ENCODE data around the gene OR2M3. TPM values are rescaled to one million over a fixed set of nuclear protein-coding genes. Genes with fewer than 3 reads are reported as not detected.

OR2M3 gene
- polyA plus RNA-seq, 1 experiment: not detected

DNA sequence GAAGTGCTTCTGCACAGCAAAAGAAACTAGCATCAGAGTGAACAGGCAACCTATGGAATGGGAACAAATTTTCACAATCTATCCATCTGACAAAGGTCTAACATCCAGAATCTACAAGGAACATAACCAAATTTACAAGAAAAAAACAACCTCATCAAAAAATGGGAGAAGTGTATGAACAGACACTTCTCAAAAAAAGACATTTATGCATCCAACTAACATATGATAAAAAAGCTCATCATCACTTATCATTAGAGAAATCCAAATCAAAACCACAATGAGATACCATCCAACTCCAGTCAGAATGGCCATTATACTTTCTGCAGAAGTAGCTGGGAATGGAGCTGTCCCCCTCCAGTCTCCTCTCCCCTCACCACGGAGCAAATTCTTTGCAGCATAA is 2.9 kb upstream of the OR2M3 start:
- Histone ChIP-seq H3K4me3 (ENCODE audit: low read depth, low read length) (no peak overlapping the region), H3K9me3 (ENCODE audit: control insufficient read depth, insufficient read depth, low read length) (peaks cover 10% of the 10 kb centered on the region), H3K27me3 (ENCODE audit: control insufficient read depth, insufficient read depth, low read length) (no peaks in the 10 kb centered on the region), H3K27ac (ENCODE audit: low read depth, low read length) (no peak overlapping the region)
- DNase-seq (ENCODE audit: low read depth, low spot score): no peak
- TF ChIP-seq, protein P1, sequence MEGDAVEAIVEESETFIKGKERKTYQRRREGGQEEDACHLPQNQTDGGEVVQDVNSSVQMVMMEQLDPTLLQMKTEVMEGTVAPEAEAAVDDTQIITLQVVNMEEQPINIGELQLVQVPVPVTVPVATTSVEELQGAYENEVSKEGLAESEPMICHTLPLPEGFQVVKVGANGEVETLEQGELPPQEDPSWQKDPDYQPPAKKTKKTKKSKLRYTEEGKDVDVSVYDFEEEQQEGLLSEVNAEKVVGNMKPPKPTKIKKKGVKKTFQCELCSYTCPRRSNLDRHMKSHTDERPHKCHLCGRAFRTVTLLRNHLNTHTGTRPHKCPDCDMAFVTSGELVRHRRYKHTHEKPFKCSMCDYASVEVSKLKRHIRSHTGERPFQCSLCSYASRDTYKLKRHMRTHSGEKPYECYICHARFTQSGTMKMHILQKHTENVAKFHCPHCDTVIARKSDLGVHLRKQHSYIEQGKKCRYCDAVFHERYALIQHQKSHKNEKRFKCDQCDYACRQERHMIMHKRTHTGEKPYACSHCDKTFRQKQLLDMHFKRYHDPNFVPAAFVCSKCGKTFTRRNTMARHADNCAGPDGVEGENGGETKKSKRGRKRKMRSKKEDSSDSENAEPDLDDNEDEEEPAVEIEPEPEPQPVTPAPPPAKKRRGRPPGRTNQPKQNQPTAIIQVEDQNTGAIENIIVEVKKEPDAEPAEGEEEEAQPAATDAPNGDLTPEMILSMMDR (IDR thresholded peaks at IDR 0.05; ENCODE audit: low read depth, low read length): no peak
- ChIA-PET CTCF (no interaction called here), POLR2A (no interaction called here)

DNA sequence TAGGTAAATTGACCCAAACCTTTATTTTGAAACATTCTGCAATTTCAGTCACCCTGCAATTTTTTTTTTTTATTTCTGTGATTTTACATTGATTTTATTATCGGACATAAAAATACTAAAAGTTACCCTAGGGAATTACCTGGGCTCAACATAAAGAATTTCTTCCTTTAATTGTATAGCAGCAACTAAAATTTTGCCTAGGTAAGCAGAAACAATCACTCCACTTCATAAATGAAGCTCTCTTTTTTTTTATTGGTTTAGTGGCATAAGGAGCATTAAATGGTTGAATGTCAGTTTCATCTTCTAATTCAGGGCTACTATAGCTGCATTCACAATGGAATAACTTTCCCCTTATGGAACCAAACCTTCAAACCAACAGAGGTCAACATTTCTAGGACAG is 18.8 kb downstream of the OR2M3 start:
- H3K9me3 ChIP-seq (ENCODE audit: control insufficient read depth, insufficient read depth, low read length): peaks cover 2% of the 10 kb centered on the region; the same call in 1 of the 2 replicates
- no peak overlapping the region for H3K4me3 ChIP-seq (ENCODE audit: low read depth, low read length)
- ChIA-PET CTCF (interaction anchor here (0.8 kb wide), 1 partner anchor 28 kb away, joined by 3 read pairs; no protein-coding TSS in a partner anchor), POLR2A (no interaction called here)
- no peak overlapping the region for H3K27ac ChIP-seq (ENCODE audit: low read depth, low read length)
- H3K27me3 ChIP-seq (ENCODE audit: control insufficient read depth, insufficient read depth, low read length): no peaks in the 10 kb centered on the region
- no peak for DNase-seq (ENCODE audit: low read depth, low spot score)
- TF ChIP-seq, protein P1 (IDR thresholded peaks at IDR 0.05; ENCODE audit: low read depth, low read length): no peak

DNA sequence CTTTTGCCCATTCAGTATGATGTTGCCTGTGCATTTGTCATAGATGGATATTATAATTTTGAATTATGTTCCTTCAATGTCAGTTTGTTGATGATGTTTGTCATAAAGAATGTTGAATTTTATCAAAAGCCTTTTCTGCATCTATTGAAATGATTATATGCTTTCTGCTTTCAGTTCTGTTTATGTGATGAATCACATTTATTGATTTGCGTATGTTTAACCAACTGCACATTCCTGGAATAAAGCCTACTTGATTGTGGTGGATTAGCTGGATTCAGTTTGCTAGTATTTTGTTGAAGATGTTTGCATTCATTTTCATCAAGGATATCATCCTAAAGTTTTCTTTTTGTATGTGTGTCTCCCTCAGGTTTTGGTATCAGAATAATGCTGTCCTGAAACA is 28.5 kb downstream of the OR2M3 start:
- H3K27me3 ChIP-seq (ENCODE audit: control insufficient read depth, insufficient read depth, low read length): no peaks in the 10 kb centered on the region
- H3K27ac ChIP-seq (ENCODE audit: low read depth, low read length): no peak overlapping the region
- TF ChIP-seq, protein P1 (IDR thresholded peaks at IDR 0.05; ENCODE audit: low read depth, low read length): no peak
- no peak for DNase-seq (ENCODE audit: low read depth, low spot score)
- CTCF ChIA-PET: no interaction called here
- H3K9me3 ChIP-seq (ENCODE audit: control insufficient read depth, insufficient read depth, low read length): peaks cover 19% of the 10 kb centered on the region
- H3K4me3 ChIP-seq (ENCODE audit: low read depth, low read length): no peak overlapping the region
- POLR2A ChIA-PET: no interaction called here

DNA sequence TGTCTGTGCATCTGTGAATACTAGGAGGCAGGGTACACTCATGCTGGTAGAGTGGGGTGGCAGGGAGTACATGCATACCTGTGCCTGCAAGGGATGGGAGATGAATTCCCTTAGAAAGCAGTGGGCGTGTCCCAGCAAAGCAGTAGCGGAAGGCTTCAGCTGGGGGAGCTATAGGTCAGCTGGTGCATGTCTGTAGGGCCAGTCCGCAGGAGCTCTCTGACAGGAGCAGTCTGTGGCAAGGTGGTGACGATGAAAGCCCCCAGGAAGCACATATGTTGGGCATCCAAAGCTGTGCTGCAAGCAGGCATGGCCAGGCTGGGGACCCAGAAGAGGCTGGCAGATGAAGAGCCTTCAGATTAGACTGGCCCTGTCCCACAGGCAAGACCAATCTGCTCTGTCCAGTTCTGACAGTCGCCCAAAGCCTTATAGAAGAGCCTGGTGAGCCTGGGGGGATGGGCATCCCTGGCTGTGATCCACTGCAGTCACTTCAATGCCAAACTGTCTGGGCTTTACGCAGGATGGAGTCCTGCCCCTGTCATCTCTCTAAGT is 32.4 kb downstream of the OR2M3 start:
- POLR2A ChIA-PET: no interaction called here

DNA sequence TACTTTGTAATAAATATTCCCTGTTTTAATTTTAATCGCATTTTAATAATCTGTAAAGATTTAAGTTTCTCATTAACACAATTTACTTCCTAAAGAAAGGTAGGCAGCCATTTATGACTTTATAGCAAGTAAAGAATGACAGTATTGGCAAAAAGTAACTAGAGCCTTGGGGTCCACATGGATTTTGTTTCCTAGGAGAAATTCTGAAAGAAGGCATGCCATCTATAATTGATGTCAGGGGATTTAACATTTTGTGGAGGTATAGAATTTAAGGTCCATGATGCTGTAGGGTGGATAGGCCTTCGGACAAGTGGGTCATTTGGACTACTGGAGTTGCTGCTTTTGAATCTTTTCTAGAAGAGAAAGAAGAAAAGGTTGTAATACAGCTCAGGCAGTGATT is 34.1 kb downstream of the OR2M3 start, which contains the start of gene OR2M4:
TSS of gene OR2M4 (plus strand) at position 301 of the 400 bp plus-strand sequence. CDS start 7,512 bp downstream, outside the sequence.
- TF ChIP-seq, protein P1 (IDR thresholded peaks at IDR 0.05; ENCODE audit: low read depth, low read length): no peak
- CTCF ChIA-PET: no interaction called here
- Histone ChIP-seq H3K27ac (ENCODE audit: low read depth, low read length) (no peak within 1 kb of the TSS), H3K27me3 (ENCODE audit: control insufficient read depth, insufficient read depth, low read length) (no peaks in the 10 kb centered on the region), H3K4me3 (ENCODE audit: low read depth, low read length) (no peak within 1 kb of the TSS), H3K9me3 (ENCODE audit: control insufficient read depth, insufficient read depth, low read length) (peaks cover 19% of the 10 kb centered on the region)
- POLR2A ChIA-PET: no interaction called here
- DNase-seq (ENCODE audit: low read depth, low spot score): no peak

More for the DNA sequence above, 32.4 kb downstream of the OR2M3 start:
- H3K9me3 ChIP-seq (ENCODE audit: control insufficient read depth, insufficient read depth, low read length): peaks cover 19% of the 10 kb centered on the region
- TF ChIP-seq, protein P1 (IDR thresholded peaks at IDR 0.05; ENCODE audit: low read depth, low read length): no peak
- CTCF ChIA-PET: no interaction called here
- no peak for DNase-seq (ENCODE audit: low read depth, low spot score)
- H3K4me3 ChIP-seq (ENCODE audit: low read depth, low read length): no peak overlapping the region
- H3K27me3 ChIP-seq (ENCODE audit: control insufficient read depth, insufficient read depth, low read length): no peaks in the 10 kb centered on the region
- no peak overlapping the region for H3K27ac ChIP-seq (ENCODE audit: low read depth, low read length)
